HCT116 (cell line): ENCODE data around the gene TMEM147. TPM values are rescaled to one million over a fixed set of nuclear protein-coding genes. Genes with fewer than 3 reads are reported as not detected.

Source experiments
- ATAC-seq: fragments of 200-7000 bp; cut with Tn5 transposase; 2 replicates; pipeline ENCODE4 v1.9.1; 2020; ENCODE audit warnings: mild to moderate bottlenecking, moderate library complexity
- BruUV-seq: library from RNA; stranded (reverse); fragments of 400-500 nt; replicated peaks from 2 replicates; lab custom pipeline; 2021; lab: Mats Ljungman, UMichigan
- CTCF ChIA-PET: fragments of 300-600 bp; sonication (Branson Sonifier 250); formaldehyde crosslinking; loops from one replicate; lab custom pipeline; 2021; ENCODE audit warnings: antibody characterized with exemption; lab: Charles Lee
- POLR2A ChIA-PET: fragments of 300-600, 350-600 bp; sonication (Branson Sonifier 250); formaldehyde crosslinking; loops from one replicate; lab custom pipeline; 2021; ENCODE audit warnings: antibody characterized with exemption; lab: Charles Lee
- RAD21 ChIA-PET, 2 experiments: fragments of 300-600 bp; sonication (Branson Sonifier 250); formaldehyde crosslinking; loops; one replicate each; lab custom pipeline; 2023; ENCODE audit warnings: low total read pairs in 2 of 2; ENCODE audit not compliant: uncharacterized antibody in 2 of 2, unreplicated experiment in 2 of 2, low non-redundant PET in 1 of 2; lab: Charles Lee
- DNase-seq: peaks from one replicate; pipeline ENCODE4 v3.0.0-alpha.2; 2010; ENCODE audit warnings: low read depth, low spot score
- H2AFZ ChIP-seq: fragments of 200-600 bp; shearing (Covaris generic), sonication (generic); 2 replicates; pipeline ENCODE4 v1.6.1; 2017; ENCODE audit warnings: low read depth, mixed run types, mixed read lengths, antibody characterized with exemption, low read length; ENCODE audit not compliant: poor library complexity, severe bottlenecking
- H3K27ac ChIP-seq: 2 replicates; pipeline ENCODE4 v1.5.1; 2012; ENCODE audit warnings: low read depth, low read length
- H3K27me3 ChIP-seq: fragments of 200-600 bp; sonication (generic); 2 replicates; pipeline ENCODE4 v1.6.1; 2016; ENCODE audit warnings: mixed run types, low read length, mixed read lengths; ENCODE audit not compliant: insufficient read depth
- H3K36me3 ChIP-seq, 2 experiments: fragments of 200-500 bp in 1 of 2; fragments of 200-600 bp in 1 of 2; sonication (Bioruptor generic) in 1 of 2; sonication (generic) in 1 of 2; 2 replicates each; pipeline versions ENCODE4 v1.5.1 to v1.6.1; 2014 to 2016; ENCODE audit warnings: low read length in 2 of 2, inconsistent platforms in 1 of 2, mixed read lengths in 1 of 2, mixed run types in 1 of 2; ENCODE audit not compliant: insufficient read depth in 2 of 2, control insufficient read depth in 1 of 2
- H3K4me1 ChIP-seq, 2 experiments: fragments of 200-600 bp in 1 of 2; sonication (generic) in 1 of 2; 2 replicates each; pipeline versions ENCODE4 v1.5.1 to v1.6.1; 2012 to 2017; ENCODE audit warnings: low read length in 2 of 2, inconsistent platforms in 1 of 2, mild to moderate bottlenecking in 1 of 2, mixed read lengths in 1 of 2, mixed run types in 1 of 2, moderate library complexity in 1 of 2; ENCODE audit not compliant: insufficient read depth in 2 of 2, control insufficient read depth in 1 of 2
- H3K4me2 ChIP-seq: fragments of 200-600 bp; sonication (generic); 2 replicates; pipeline ENCODE4 v1.6.1; 2017; ENCODE audit warnings: mixed run types, low read length, mixed read lengths
- H3K4me3 ChIP-seq, 2 experiments: fragments of 200-600 bp in 1 of 2; sonication (generic) in 1 of 2; replicated peaks in 1 of 2; 2 replicates each; pipeline ENCODE4 v1.5.1; 2011 to 2016; ENCODE audit warnings: low read length in 2 of 2, control low read depth in 1 of 2, low read depth in 1 of 2, mild to moderate bottlenecking in 1 of 2, mixed read lengths in 1 of 2, mixed run types in 1 of 2
- H3K79me2 ChIP-seq: fragments of 200-600 bp; sonication (generic); 2 replicates; pipeline ENCODE4 v1.6.1; 2017; ENCODE audit warnings: mild to moderate bottlenecking, mixed run types, low read length, moderate library complexity, mixed read lengths; ENCODE audit not compliant: insufficient read depth
- H3K9ac ChIP-seq: fragments of 200-600 bp; sonication (generic); 2 replicates; pipeline ENCODE4 v1.6.1; 2016; ENCODE audit warnings: low read length, mixed read lengths
- H3K9me2 ChIP-seq: fragments of 200-600 bp; sonication (generic), shearing (Covaris generic); 2 replicates; pipeline ENCODE4 v1.6.1; 2017; ENCODE audit warnings: mixed run types, mild to moderate bottlenecking, moderate library complexity; ENCODE audit not compliant: insufficient read depth
- H3K9me3 ChIP-seq, 2 experiments: fragments of 200-500 bp in 1 of 2; fragments of 200-600 bp in 1 of 2; sonication (Bioruptor generic) in 1 of 2; sonication (generic) in 1 of 2; 2 replicates each; pipeline ENCODE4 v1.6.1; 2014 to 2017; ENCODE audit warnings: low read length in 2 of 2, mixed read lengths in 2 of 2, inconsistent platforms in 1 of 2, low read depth in 1 of 2, mild to moderate bottlenecking in 1 of 2, mixed run types in 1 of 2, moderate library complexity in 1 of 2; ENCODE audit not compliant: control insufficient read depth in 1 of 2, insufficient read depth in 1 of 2
- H4K20me1 ChIP-seq: fragments of 200-600 bp; sonication (generic), shearing (Covaris generic); 2 replicates; pipeline ENCODE4 v1.6.1; 2017; ENCODE audit warnings: mixed run types, mild to moderate bottlenecking, moderate library complexity; ENCODE audit not compliant: insufficient read depth
- CBX3 ChIP-seq: IDR thresholded peaks from 2 replicates; pipeline ENCODE4 v1.6.1; 2012; ENCODE audit warnings: low read depth
- ELF1 ChIP-seq: IDR thresholded peaks from 2 replicates; pipeline ENCODE4 v1.6.1; 2012; ENCODE audit warnings: low read depth, borderline replicate concordance
- EZH2phosphoT487 ChIP-seq: fragments of 200-600 bp; IDR thresholded peaks from 2 replicates; pipeline ENCODE4 v1.6.1; 2018; ENCODE audit warnings: antibody characterized with exemption, borderline replicate concordance
- MAX ChIP-seq: IDR thresholded peaks from 2 replicates; pipeline ENCODE4 v1.6.1; 2012
- POLR2AphosphoS5 ChIP-seq: IDR thresholded peaks from 2 replicates; pipeline ENCODE4 v1.6.1; 2011; ENCODE audit warnings: mild to moderate bottlenecking, low read depth, low read length, moderate library complexity
- SP1 ChIP-seq: IDR thresholded peaks from 2 replicates; pipeline ENCODE4 v1.6.1; 2012; ENCODE audit warnings: low read depth
- YY1 ChIP-seq: IDR thresholded peaks from 2 replicates; pipeline ENCODE4 v1.6.1; 2011; ENCODE audit warnings: low read length, low read depth, moderate library complexity, mild to moderate bottlenecking; ENCODE audit not compliant: insufficient replicate concordance; ENCODE audit errors: extremely low read depth
- ZBTB33 ChIP-seq: IDR thresholded peaks from 2 replicates; pipeline ENCODE4 v1.6.1; 2011; ENCODE audit warnings: mild to moderate bottlenecking, low read length, moderate library complexity; ENCODE audit not compliant: insufficient replicate concordance; ENCODE audit errors: extremely low read depth
- ZFX ChIP-seq: fragments of 450-650 bp; IDR thresholded peaks from 2 replicates; pipeline ENCODE4 v1.6.1; 2017
- intact Hi-C: fragments of 100-400 bp; cut with micrococcal nuclease; formaldehyde crosslinking; loops from 2 replicates; pipeline ENCODE4 v1.10.0; 2022
- total RNA-seq: library from RNA; stranded (reverse); gene quantifications from one replicate; pipeline ENCODE4 v1.2.1, GENCODE V29; 2021; ENCODE audit not compliant: unreplicated experiment

The TMEM147 gene
- total RNA-seq, 1 experiment from 2014 or later = 128 TPM

GRCh38 chr19:35522745-35523327 is 22.6 kb upstream of the TMEM147 start (continued):
- TF ChIP-seq YY1 = no peak
- no peak for TF ChIP-seq ZFX
- TF ChIP-seq EZH2phosphoT487 = no peak

- no peak overlapping the region for H3K9ac ChIP-seq
- H3K27me3 ChIP-seq = no peaks in the 10 kb centered on the region
- no peaks in the 10 kb centered on the region for H3K36me3 ChIP-seq
- ChIA-PET RAD21 (no interaction called here), CTCF (no interaction called here), POLR2A (no interaction called here)
- TF ChIP-seq POLR2AphosphoS5 = no peak
- TF ChIP-seq EZH2phosphoT487 = no peak
- no peak for TF ChIP-seq CBX3
- no peak for TF ChIP-seq MAX
- no peak for TF ChIP-seq ELF1
- no peak for TF ChIP-seq SP1
- TF ChIP-seq ZBTB33 = no peak
- H3K4me1 ChIP-seq = peaks cover 3 to 14% of the 10 kb centered on the region in 2 experiments; a peak in 3 of 4 replicates
- BruUV-seq = no TSS peak
- H3K9me3 ChIP-seq = no peaks in the 10 kb centered on the region
- intact Hi-C loops = no loop called here
- no peaks in the 10 kb centered on the region for H4K20me1 ChIP-seq
- no peak overlapping the region for H3K27ac ChIP-seq
- H3K4me2 ChIP-seq = no peak overlapping the region
- H3K9me2 ChIP-seq = no peaks in the 10 kb centered on the region
- ATAC-seq = no peak
- H3K79me2 ChIP-seq = no peaks in the 10 kb centered on the region
- no peak for DNase-seq
- H3K4me3 ChIP-seq = no peak overlapping the region
- H2AFZ ChIP-seq = no peak overlapping the region
Observed at GRCh38 chr19:35524181-35524837, 21.1 kb upstream of the TMEM147 start.
